ENCODE results near the gene PPP4R2.

GRCh38 chr3:73045391-73045790, 48.8 kb downstream of the PPP4R2 start:
- TF ChIP-seq EZH2 (IDR thresholded peaks at IDR 0.05; ENCODE audit: low read depth, low read length, severe bottlenecking) = no peak
- TF ChIP-seq ATF2 (IDR thresholded peaks at IDR 0.05; ENCODE audit: low read length) = no peak

Measured in H1 (cell line).